Measurements from ENCODE around the gene FAM20A.
"Not testable (repeated sequence)": the region's sequence is repeated elsewhere in the genome, so short reads cannot be mapped to it uniquely, and the experiment has no call there.

GRCh38 chr17:68519051-68519450, 82.1 kb downstream of the FAM20A start:
- not testable (repeated sequence) for TF ChIP-seq CTCF (IDR thresholded peaks at IDR 0.05; ENCODE audit: low read length); EZH2 (IDR thresholded peaks at IDR 0.05; ENCODE audit: borderline replicate concordance, low read length)

Data from OCI-LY1 (cell line).